HepG2 (cell line): Measurements from ENCODE around the gene GLIS2. TPM values are rescaled to one million over a fixed set of nuclear protein-coding genes. Genes with fewer than 3 reads are reported as not detected.

ENCODE experiments used
- ATF7-NPFF ChIP-seq: sonication (generic); formaldehyde crosslinking; IDR thresholded peaks from 2 replicates; pipeline ENCODE4 v1.8.1; 2023; ENCODE audit warnings: mild to moderate bottlenecking, low read depth, missing genetic modification reagents, moderate library complexity
- ATM ChIP-seq: fragments of 450-650 bp; IDR thresholded peaks from 2 replicates; pipeline ENCODE4 v1.7.1; 2017; ENCODE audit warnings: mild to moderate bottlenecking, borderline replicate concordance
- HNF4G ChIP-seq, 2 experiments: sonication (generic) in 1 of 2; formaldehyde crosslinking in 1 of 2; IDR thresholded peaks; 2 replicates each; pipeline versions ENCODE4 v1.4.0 to v1.6.1; 2011 to 2020; ENCODE audit warnings: borderline replicate concordance in 2 of 2, low read depth in 2 of 2, mild to moderate bottlenecking in 2 of 2, low read length in 1 of 2, missing genetic modification reagents in 1 of 2, moderate library complexity in 1 of 2
- KAT2B ChIP-seq: fragments of 150-350 bp; IDR thresholded peaks from 2 replicates; pipeline ENCODE4 v1.6.1; 2014; ENCODE audit warnings: low read depth, low read length, borderline replicate concordance
- KDM3A ChIP-seq: IDR thresholded peaks from 2 replicates; pipeline ENCODE4 v1.6.1; 2018; ENCODE audit warnings: low read depth, missing compliant biosample characterization
- NCOA1 ChIP-seq: sonication (generic); formaldehyde crosslinking; IDR thresholded peaks from 2 replicates; pipeline ENCODE4 v1.9.0; 2021; ENCODE audit warnings: missing genetic modification reagents
- ZNF263 ChIP-seq: sonication (generic); formaldehyde crosslinking; IDR thresholded peaks from 2 replicates; pipeline ENCODE4 v1.4.0; 2020; ENCODE audit warnings: missing genetic modification reagents
- ZNF292 ChIP-seq: sonication (generic); formaldehyde crosslinking; IDR thresholded peaks from 2 replicates; pipeline ENCODE4 v1.8.1; 2022; ENCODE audit warnings: mild to moderate bottlenecking, low read depth, missing genetic modification reagents, borderline replicate concordance
- ZNF335 ChIP-seq: sonication (generic); formaldehyde crosslinking; IDR thresholded peaks from 2 replicates; pipeline ENCODE4 v1.4.0; 2020; ENCODE audit warnings: missing genetic modification reagents
- ZNF432 ChIP-seq: sonication (generic); formaldehyde crosslinking; IDR thresholded peaks from 2 replicates; pipeline ENCODE4 v1.5.0; 2020; ENCODE audit warnings: missing genetic modification reagents, mild to moderate bottlenecking, borderline replicate concordance
- ZNF563 ChIP-seq: sonication (generic); formaldehyde crosslinking; IDR thresholded peaks from 2 replicates; pipeline ENCODE4 v1.8.0; 2022; ENCODE audit warnings: mild to moderate bottlenecking, moderate library complexity, missing genetic modification reagents
- ZNF597 ChIP-seq: sonication (generic); formaldehyde crosslinking; IDR thresholded peaks from 2 replicates; pipeline ENCODE4 v1.5.0; 2020; ENCODE audit warnings: missing genetic modification reagents
- ZNF816 ChIP-seq: sonication (generic); formaldehyde crosslinking; IDR thresholded peaks from 2 replicates; pipeline ENCODE4 v1.8.0; 2022; ENCODE audit warnings: missing genetic modification reagents, mild to moderate bottlenecking, borderline replicate concordance
- ZNF891 ChIP-seq: sonication (generic); formaldehyde crosslinking; IDR thresholded peaks from 2 replicates; pipeline ENCODE4 v1.5.0; 2020; ENCODE audit warnings: mild to moderate bottlenecking, missing genetic modification reagents
- ZSCAN21 ChIP-seq: sonication (generic); formaldehyde crosslinking; IDR thresholded peaks from 2 replicates; pipeline ENCODE4 v1.8.0; 2022; ENCODE audit warnings: mild to moderate bottlenecking, missing genetic modification reagents, moderate library complexity, borderline replicate concordance
- polyA plus RNA-seq, 8 experiments: library from polyadenylated mRNA; depleted of rRNA in 3 of 8; stranded (reverse) in 7 of 8; unstranded in 1 of 8; fragments of >200 nt; fragmentation: Illumina TruSeq in 4 of 8; extraction: Trizol in 4 of 8; gene quantifications; 2 replicates each; pipeline versions ENCODE4 v1.2.1 to v1.2.3, GENCODE V29; 2011 to 2016; ENCODE audit warnings: low read depth in 4 of 8, missing spikeins in 1 of 8, mixed read lengths in 1 of 8; ENCODE audit not compliant: insufficient read depth in 1 of 8
- total RNA-seq, 5 experiments: library from RNA; depleted of rRNA; stranded (reverse); fragments of >200 nt; fragmentation: Illumina TruSeq; extraction: Trizol; gene quantifications; 2 replicates each; pipeline ENCODE4 v1.2.3, GENCODE V29; 2016; ENCODE audit warnings: low read depth in 1 of 5
- TF ChIP-seq, protein P1 (sequence below): IDR thresholded peaks from 2 replicates; pipeline ENCODE4 v1.6.1; 2018; ENCODE audit warnings: missing genetic modification reagents, mild to moderate bottlenecking, missing compliant biosample characterization
- TF ChIP-seq, protein P2 (sequence below): sonication (generic); formaldehyde crosslinking; IDR thresholded peaks from 2 replicates; pipeline ENCODE4 v1.8.0; 2022; ENCODE audit warnings: mild to moderate bottlenecking, missing genetic modification reagents, moderate library complexity
- TF ChIP-seq, protein P3 (sequence below): sonication (generic); formaldehyde crosslinking; IDR thresholded peaks from 2 replicates; pipeline ENCODE4 v1.5.0; 2020; ENCODE audit warnings: missing genetic modification reagents
- TF ChIP-seq, protein P4 (sequence below): sonication (generic); formaldehyde crosslinking; IDR thresholded peaks from 2 replicates; pipeline ENCODE4 v1.4.0; 2020; ENCODE audit warnings: low read depth, missing genetic modification reagents

The GLIS2 gene
- total and polyA plus RNA-seq, 2 of the 13 experiments (the other 11 are each of a cell fraction or from before 2014, with no cell fraction given), result 0.28 to 0.29 TPM

DNA sequence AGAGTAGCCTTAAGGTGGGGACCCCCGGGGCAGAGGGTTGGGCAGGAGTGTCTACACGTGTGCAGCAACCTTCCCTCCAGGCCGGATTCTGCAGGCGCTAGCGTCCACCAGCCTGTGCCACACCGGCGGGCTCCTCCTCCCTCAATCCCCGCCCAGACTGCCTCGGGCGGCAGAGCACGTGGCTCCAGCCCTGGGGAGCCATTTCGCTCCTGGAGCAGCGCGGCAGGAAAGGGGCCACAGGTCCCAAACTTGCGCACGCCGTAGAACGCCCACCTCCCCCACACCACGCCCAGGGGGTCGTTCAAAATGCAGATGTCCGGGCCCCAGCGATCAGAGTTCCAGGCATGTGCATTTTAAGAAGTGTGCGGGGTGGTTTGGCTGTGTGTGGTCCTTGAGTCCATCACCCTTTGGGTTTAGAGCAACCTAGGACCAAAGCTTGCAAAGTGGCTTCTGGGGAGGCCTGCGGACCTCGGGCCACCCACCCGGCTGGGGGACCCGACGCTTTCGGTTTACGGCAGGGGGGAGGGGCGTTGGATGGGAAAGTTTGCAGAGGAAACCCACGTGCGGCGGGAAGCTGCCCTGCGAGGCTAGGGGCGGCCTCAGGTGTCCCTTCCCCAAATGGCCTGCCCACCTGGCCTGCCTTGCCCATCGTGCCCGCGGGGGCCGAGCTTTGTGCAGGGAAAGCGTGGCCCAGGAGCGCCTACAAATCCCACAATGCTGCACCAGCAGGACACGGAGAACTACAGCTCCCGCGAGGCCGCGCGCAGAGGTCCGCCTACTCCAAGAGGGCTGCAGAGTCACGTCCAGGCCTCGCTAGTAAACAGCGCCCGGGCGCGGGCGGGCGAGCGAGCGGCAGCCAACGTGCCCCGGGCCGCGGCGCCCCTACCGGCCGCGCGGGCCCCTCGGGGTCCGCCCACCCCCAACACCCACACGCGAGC lies 44.4 kb upstream of the GLIS2 start (continued):
- TF ChIP-seq, protein P1, sequence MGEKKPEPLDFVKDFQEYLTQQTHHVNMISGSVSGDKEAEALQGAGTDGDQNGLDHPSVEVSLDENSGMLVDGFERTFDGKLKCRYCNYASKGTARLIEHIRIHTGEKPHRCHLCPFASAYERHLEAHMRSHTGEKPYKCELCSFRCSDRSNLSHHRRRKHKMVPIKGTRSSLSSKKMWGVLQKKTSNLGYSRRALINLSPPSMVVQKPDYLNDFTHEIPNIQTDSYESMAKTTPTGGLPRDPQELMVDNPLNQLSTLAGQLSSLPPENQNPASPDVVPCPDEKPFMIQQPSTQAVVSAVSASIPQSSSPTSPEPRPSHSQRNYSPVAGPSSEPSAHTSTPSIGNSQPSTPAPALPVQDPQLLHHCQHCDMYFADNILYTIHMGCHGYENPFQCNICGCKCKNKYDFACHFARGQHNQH (CRISPR knock-in tag), result peak; percentile 59
- TF ChIP-seq ZSCAN21 (CRISPR knock-in tag) (peak; percentile 89), ZNF263 (CRISPR knock-in tag) (no peak), ZNF597 (CRISPR knock-in tag) (no peak), ATF7-NPFF (peak; percentile 78), KDM3A (CRISPR knock-in tag) (peak; percentile 71), ATM (no peak), NCOA1 (CRISPR knock-in tag) (0 out of 2 replicates have a peak, but pooled peaks have one; percentile 38), ZNF292 (no peak), KAT2B (no peak), ZNF891 (CRISPR knock-in tag) (peak; percentile 95), HNF4G (IDR thresholded peaks at IDR 0.05; ENCODE audit: borderline replicate concordance, low read depth, low read length) (peak; percentile 26; the same call in 1 of the 2 replicates), HNF4G (CRISPR knock-in tag; IDR thresholded peaks at IDR 0.05; ENCODE audit: borderline replicate concordance, low read depth) (peak; percentile 20; the same call in 1 of the 2 replicates), ZNF563 (peak; percentile 79), ZNF432 (CRISPR knock-in tag) (no peak), ZNF816 (CRISPR knock-in tag) (peak; percentile 48; the same call in 1 of the 2 replicates), ZNF335 (CRISPR knock-in tag) (peak; percentile 81; the same call in 1 of the 2 replicates)
- TF ChIP-seq, protein P2, sequence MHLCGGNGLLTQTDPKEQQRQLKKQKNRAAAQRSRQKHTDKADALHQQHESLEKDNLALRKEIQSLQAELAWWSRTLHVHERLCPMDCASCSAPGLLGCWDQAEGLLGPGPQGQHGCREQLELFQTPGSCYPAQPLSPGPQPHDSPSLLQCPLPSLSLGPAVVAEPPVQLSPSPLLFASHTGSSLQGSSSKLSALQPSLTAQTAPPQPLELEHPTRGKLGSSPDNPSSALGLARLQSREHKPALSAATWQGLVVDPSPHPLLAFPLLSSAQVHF (CRISPR knock-in tag), result peak; percentile 38; the same call in 1 of the 2 replicates
- TF ChIP-seq, protein P3, sequence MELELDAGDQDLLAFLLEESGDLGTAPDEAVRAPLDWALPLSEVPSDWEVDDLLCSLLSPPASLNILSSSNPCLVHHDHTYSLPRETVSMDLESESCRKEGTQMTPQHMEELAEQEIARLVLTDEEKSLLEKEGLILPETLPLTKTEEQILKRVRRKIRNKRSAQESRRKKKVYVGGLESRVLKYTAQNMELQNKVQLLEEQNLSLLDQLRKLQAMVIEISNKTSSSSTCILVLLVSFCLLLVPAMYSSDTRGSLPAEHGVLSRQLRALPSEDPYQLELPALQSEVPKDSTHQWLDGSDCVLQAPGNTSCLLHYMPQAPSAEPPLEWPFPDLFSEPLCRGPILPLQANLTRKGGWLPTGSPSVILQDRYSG (CRISPR knock-in tag), result no peak
- TF ChIP-seq, protein P4, sequence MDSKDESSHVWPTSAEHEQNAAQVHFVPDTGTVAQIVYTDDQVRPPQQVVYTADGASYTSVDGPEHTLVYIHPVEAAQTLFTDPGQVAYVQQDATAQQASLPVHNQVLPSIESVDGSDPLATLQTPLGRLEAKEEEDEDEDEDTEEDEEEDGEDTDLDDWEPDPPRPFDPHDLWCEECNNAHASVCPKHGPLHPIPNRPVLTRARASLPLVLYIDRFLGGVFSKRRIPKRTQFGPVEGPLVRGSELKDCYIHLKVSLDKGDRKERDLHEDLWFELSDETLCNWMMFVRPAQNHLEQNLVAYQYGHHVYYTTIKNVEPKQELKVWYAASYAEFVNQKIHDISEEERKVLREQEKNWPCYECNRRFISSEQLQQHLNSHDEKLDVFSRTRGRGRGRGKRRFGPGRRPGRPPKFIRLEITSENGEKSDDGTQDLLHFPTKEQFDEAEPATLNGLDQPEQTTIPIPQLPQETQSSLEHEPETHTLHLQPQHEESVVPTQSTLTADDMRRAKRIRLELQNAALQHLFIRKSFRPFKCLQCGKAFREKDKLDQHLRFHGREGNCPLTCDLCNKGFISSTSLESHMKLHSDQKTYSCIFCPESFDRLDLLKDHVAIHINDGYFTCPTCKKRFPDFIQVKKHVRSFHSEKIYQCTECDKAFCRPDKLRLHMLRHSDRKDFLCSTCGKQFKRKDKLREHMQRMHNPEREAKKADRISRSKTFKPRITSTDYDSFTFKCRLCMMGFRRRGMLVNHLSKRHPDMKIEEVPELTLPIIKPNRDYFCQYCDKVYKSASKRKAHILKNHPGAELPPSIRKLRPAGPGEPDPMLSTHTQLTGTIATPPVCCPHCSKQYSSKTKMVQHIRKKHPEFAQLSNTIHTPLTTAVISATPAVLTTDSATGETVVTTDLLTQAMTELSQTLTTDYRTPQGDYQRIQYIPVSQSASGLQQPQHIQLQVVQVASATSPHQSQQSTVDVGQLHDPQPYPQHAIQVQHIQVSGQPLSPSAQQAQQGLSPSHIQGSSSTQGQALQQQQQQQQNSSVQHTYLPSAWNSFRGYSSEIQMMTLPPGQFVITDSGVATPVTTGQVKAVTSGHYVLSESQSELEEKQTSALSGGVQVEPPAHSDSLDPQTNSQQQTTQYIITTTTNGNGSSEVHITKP (CRISPR knock-in tag), result no peak
